Hematopoietic multipotent progenitor cell treated with erythropoietin and hydrocortisone succinate and interleukin-3 and kit ligand, for 17 days (in vitro differentiated cells): ENCODE measurements around the gene PVRIG.
"Not testable (repeated sequence)": the region's sequence is repeated elsewhere in the genome, so short reads cannot be mapped to it uniquely, and the experiment has no call there.

Experiments
- DNase-seq: peaks from one replicate; pipeline ENCODE4 v3.0.0-alpha.2; 2015; ENCODE audit warnings: low spot score

PVRIG gene

GRCh38 chr7:100219801-100220585 is at the start of gene PVRIG:
PVRIG (plus strand) TSS chr7:100219949; CDS start chr7:100219971, 22 bp downstream.
- not testable (repeated sequence) for DNase-seq

DNA sequence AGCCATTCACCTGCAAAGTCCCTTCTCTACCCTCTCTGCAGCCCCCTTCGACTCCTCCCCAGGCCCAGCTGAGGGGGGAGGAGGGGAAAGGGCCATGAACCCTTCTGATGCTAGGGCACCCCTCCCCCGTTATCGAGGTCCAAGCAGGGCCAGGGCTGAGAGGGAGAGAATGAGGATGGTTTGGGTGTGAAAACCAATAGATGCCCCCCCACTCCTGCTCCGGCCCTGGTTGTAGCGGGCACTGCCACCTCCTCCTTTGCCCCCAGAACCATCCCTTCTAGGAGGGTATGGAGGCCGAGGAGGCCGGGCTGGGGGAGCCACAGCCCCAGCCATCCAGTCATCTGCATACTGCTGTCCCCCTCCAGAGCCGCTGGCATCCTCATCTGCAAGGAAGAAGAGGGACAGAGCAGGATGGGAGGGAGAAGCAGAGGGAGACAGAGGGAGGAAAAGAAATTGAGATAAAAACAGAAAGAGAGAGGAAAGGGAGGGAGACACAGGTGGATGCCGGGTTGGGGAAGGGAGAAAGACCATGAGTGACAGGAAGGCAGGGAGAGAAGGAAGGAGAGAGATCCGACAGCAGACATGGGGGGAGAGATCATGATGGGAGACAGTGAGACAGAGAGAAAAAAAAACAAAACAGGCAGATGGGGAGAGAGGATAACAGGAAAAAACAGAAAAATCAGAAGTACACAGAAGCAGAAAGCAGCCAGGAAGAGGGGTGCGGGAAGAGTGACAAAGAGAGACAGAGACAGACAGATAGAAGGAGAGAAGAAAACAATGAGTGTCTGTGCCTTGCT is 49.5 kb upstream of the PVRIG start:
- DNase-seq: no peak

DNA sequence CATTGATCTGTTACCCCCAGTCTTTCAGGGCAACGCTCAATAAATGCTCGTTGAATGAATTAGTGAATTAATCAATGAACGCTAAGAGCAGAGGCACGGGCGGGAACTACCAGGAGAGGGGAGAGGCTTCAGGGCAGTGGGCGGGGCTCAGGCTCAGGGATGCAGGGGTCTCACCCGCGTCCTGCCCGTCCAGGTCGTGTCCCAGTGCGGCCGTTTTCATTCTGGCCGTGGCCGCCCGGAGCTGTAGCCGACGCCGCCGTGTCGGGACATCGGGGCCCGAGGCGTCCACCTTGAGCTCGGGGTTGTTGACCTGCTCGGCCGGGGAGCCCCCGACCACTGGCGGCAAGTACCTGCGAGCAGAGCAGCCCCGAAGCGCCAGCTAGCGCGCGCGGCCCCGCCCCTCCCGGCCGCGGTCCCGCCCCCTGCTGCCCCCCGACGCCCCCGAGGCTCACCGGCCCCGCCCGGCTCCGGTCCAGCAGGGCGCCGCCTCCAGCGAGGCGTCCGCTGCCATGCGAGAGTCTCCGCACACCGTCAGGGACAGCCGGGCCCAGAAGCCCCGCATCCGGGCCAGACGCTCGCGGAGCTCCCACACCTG is 48.6 kb upstream of the PVRIG start:
- DNase-seq: no peak

DNA sequence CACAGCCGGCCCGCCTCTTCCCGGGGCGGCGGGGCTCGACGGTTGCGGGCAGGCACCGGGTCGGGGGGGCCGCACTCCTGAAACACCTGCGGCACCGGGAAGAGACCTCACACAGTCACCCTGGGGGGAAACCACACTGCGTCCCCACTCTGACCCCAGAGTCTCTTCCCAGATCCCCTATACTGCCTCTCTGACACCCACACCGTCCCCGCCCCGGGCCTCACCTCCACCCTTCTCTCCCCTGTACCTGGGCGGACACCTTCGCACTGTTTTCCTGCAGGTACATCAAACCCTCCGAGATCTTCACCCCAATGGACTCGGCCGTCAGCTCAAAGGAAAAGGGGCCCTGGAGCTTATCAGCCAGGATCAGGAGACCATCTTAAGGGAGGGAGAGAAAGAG is 47.9 kb upstream of the PVRIG start:
- DNase-seq: no peak

GRCh38 chr7:100173806-100174495 is 45.8 kb upstream of the PVRIG start:
- DNase-seq: no peak

- no peak for DNase-seq
Observed at GRCh38 chr7:100174582-100174981, 45.2 kb upstream of the PVRIG start.

DNA sequence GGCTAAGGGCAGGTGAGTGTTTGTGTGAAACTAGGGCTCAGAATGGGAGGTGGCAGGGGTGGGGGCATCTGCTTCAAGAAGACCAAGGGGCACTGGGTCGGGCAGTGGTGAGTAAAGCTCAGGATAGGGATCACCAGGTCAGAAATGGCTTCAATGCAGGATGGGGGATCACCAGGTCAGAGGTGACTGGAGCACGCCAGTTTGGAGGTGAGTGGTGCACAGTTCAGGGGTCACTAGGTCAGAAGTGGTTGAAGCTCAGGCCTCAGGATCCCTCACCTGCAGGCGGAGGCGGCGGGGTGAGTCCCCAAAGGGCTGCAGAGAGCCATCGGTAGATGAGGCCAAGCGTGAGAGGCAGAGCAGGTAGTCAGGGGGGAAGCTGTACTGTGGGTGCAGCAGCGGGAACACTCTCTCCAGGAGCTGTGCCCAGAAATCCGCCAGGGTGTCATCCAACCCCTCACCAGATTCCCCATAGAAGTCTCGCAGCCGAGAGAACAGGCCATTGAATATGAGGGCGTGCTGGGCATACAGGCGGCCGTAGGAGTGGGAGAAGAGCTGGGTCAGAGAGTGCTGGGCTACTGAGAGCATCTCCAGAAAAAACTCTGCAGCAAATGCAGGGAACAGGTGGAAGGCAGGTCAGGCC is 44.3 kb upstream of the PVRIG start:
- no peak for DNase-seq

DNA sequence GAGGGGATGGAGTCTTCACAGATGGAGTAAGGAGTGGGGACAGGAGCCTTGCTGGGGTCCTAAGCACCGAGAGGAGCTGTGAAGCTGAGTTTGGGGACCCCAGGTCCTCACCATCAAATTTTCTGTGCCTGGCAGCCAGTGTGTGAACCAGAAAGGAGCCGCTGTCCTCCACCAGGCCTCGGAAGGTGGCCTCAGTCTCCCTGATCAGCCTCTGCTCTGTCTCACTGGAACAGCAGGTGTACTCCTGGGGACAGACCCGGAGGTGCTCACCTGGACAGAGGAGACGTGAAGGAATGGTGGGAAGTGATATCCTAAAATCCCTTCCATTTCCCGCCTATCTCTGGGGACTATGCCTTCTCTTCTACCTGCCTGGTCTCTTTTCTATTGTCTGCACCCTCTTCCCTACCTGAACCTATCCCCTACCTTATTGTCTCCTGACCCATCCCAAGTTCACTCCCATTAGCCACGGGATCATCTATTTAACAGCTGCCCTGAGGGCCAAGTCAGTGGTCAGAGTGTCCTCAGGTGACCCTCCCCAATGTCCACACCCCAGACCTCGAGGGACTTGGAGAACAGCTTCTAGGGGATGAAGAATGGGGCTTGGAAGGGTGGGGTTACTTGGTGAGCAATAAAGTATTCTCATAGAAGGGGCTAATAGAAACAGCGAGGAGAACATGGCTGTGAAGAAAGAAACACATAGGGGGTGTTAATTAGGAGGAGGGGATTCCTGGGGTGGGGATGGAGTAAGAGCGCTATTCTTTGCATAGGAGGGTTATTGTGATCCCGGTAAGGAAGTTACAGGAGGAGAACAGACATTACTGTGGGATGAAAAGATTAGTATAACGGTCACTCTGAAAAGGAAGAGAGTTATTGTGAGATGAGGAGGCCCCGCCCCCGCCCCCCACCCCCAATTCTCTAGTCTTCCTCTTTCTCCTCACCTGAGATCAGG is 43.4 kb upstream of the PVRIG start:
- no peak for DNase-seq

- DNase-seq: peak; percentile 83
Observed at GRCh38 chr7:100177045-100178001, 42.4 kb upstream of the PVRIG start, which contains the start of the genes GPC2 and STAG3. GPC2 (minus strand) TSS chr7:100177381; CDS start chr7:100177199, 182 bp downstream. STAG3 (plus strand) TSS chr7:100177918; CDS start chr7:100180557, 2,639 bp downstream.

DNA sequence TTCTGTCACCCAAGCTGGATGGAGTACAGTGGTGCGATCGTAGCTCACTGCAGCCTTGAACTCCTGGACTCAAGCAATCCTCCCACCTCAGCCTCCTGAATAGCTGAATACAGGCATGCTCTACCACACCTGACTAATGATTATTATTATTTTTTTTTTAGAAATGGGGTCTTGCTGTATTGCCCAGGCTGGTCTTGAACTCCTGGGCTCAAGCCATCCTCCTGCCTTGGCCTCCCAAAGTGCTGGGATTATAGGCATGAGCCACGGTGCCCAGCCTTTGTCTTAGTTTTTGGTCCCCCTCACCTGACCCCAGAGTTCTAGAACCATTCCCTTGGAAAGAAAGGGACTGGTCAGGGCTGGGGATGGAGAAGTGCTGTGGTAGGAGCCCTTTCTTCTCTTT is 39.7 kb upstream of the PVRIG start:
- not testable (repeated sequence) for DNase-seq

GRCh38 chr7:100182616-100183015 is 37.1 kb upstream of the PVRIG start:
- DNase-seq: not testable (repeated sequence)

- DNase-seq: not testable (repeated sequence)
Observed at GRCh38 chr7:100183090-100183489, 36.7 kb upstream of the PVRIG start.

- DNase-seq: no peak
Observed at GRCh38 chr7:100185726-100186125, 34.0 kb upstream of the PVRIG start.

- no peak for DNase-seq
Observed at GRCh38 chr7:100189061-100189460, 30.7 kb upstream of the PVRIG start.

- peak; percentile 27 for DNase-seq
Observed at GRCh38 chr7:100190048-100190711, 29.6 kb upstream of the PVRIG start.

GRCh38 chr7:100191775-100192174 is 28.0 kb upstream of the PVRIG start:
- no peak for DNase-seq

DNA sequence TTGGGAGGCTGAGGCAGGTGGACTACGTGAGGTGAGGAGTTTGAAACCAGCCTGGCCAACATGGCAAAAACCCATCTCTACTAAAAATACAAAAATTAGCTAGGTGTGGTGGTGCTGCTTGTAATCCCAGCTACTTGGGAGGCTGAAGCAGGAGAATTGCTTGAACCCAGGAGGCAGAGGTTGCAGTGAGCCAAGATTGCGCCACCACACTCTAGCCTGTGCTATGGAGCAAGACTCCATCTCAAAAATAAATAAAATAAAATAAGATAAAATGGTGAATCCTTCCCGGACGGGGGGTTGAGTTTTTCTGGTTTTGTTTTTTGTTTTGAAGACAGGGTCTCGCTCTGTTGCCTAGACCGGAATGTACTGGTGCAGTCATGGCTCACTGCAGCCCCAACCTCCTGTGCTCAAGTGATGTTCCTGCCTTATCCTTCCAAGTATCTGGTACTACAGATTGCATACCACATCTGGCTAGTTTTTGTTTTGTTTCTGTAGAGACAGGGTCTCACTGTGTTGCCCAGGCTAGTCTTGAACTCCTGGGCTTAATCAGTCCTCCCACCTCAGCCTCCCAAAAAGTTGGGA is 27.4 kb upstream of the PVRIG start:
- DNase-seq: not testable (repeated sequence)

DNA sequence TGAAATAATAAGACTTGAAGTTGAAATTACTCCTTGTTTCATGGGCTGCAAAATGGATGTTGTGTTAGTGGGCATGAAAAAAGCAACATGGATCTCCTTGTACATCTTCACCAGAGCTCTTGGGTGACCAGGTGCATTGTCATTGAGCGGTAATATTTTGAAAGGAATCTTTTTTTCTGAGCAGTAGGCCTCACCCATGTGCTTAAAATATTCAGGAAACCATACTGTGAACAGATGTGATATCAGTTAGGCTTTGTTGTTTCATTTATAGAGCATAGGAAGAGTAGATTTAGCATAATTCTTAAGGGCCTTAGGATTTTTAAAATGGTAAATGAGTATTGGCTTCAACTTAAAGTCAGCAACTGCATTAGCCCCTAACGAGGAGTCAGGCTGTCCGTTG is 26.8 kb upstream of the PVRIG start:
- no peak for DNase-seq
